ENCODE results near the gene RAI2.

The RAI2 gene

GRCh38 chrX:17778997-17779396 lies 82.1 kb downstream of the RAI2 start:
- DNase-seq: no peak

GRCh38 chrX:17774053-17774452 lies 87.0 kb downstream of the RAI2 start:
- no peak for DNase-seq

- no peak for DNase-seq
Observed at GRCh38 chrX:17773221-17773876, 87.7 kb downstream of the RAI2 start.

- no peak for DNase-seq
Observed at GRCh38 chrX:17769701-17770269, 91.3 kb downstream of the RAI2 start.

GRCh38 chrX:17768997-17769396 lies 92.1 kb downstream of the RAI2 start:
- no peak for DNase-seq

- no peak for DNase-seq
Observed at GRCh38 chrX:17767734-17768133, 93.4 kb downstream of the RAI2 start.

- DNase-seq: no peak
Observed at GRCh38 chrX:17759990-17760389, 101.1 kb downstream of the RAI2 start.

GRCh38 chrX:17758382-17758781 lies 102.7 kb downstream of the RAI2 start:
- DNase-seq: no peak

- DNase-seq: no peak
Observed at GRCh38 chrX:17750436-17750835, 110.7 kb downstream of the RAI2 start.
